GM18498 (cell line): ENCODE data around the gene RASD1.
A peak's percentile ranks its signal among the peaks of the same experiment; 100 is the strongest.

ENCODE experiments used
- ATAC-seq: cut with Tn5 transposase; IDR thresholded peaks from one replicate; pipeline ENCODE4 v1.9.1; 2021; ENCODE audit warnings: mild to moderate bottlenecking, moderate library complexity; ENCODE audit not compliant: unreplicated experiment

RASD1 gene, protein sequence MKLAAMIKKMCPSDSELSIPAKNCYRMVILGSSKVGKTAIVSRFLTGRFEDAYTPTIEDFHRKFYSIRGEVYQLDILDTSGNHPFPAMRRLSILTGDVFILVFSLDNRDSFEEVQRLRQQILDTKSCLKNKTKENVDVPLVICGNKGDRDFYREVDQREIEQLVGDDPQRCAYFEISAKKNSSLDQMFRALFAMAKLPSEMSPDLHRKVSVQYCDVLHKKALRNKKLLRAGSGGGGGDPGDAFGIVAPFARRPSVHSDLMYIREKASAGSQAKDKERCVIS

DNA sequence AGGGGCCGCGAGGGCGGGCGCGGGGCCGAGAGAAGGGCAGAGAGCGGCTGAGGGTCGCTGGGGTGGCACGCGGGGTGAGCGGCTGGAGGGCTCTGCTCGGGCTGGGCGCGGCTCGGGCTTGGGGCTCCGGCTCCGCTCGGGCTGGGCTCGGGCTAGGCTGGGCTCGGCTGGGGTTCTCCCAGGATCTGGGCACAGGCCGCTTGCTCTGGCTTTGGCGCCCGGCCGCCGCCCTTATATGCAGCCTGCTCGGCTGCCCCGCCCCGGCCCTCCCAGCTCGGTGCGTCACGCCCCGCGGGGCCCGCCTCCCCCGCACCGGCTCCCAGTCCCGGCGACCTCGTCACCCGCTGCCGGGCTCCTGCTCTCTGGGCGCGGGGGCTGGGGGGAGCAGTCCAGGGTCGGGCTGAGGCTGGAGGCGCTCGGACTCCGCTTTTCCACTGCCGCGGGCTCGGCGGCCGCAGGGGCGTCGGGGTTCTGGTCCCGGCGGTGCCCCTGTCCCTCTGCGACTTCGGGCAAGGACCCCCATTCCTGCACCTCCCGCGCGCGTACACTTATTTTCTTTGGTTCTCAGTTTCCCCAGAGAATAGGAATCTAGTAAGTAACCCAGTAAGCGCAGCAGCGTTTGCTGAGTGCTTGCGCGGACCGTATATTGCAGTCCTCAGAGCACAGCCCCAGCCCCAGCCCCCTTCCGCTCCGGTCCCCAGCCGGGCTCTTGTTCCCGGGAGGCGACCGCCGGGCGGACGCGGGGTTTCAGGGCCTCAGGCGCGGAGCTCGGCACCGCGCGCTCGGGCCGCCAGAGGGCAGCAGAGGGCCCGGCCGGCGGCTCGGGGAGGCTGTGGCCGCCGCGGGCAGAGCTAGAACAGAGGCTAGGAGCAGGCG lies at the start of gene RASD1:
Gene RASD1, minus strand, starts transcription at position 207 of the 876 bp plus-strand sequence. CDS start 214 bp downstream, outside the sequence.
- peak; percentile 70 for ATAC-seq

DNA sequence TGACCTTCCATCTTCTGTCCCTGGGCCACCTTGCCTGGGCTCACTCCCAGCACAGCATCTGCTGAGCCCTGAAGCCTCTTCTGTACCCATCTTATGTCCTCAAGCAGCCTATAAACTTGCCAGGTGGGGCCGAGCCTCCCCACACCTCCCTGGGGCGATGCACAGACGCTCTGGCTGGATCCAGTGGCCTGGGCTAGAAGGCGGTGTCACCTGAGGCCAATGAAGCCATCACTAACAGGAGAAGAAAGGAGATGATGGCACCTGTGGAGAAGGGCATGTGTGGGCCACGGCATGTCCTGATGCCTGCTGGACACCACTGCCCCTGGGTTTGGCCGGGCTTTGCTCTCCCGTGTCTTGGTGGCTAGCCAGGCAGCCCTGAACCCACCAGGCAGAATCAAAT lies 49.8 kb upstream of the RASD1 start:
- no peak for ATAC-seq

DNA sequence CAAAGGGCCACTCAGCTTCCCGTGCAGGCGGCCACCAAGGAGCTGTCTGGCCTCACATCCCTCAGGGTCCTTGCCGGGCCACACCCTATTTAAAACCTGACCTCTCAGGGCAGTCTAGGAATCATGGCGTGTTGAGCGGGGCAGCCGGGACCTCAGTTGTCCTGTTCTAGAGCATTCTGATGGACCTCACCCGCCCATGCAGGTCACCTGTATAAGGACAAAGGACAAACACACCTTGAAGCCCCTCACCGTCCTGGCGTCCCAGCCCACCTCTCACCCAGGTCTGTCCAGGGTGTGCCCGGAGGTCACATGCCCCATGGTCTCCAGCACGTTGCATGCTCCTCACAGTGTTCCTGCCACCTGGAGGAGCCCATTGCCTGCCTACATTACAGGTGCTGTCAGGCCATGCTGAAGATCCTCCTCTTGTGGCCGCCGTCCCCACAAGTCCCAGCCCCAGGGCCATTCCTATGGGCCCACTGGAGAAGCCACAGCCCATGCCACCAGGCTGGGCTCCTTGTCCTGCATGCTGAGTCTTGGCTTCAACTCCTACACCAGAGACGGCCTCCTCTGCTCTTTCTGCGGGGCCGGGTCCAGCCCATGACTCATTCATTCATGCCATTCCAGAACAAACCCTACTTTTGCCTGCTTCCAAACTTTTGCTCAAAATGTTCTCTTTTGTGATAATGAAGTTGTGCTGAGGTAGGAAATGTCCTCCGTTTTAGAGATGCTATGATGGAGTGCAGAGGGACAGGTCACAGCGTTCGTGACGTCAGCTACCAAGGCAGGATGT lies 49.0 kb upstream of the RASD1 start:
- no peak for ATAC-seq

DNA sequence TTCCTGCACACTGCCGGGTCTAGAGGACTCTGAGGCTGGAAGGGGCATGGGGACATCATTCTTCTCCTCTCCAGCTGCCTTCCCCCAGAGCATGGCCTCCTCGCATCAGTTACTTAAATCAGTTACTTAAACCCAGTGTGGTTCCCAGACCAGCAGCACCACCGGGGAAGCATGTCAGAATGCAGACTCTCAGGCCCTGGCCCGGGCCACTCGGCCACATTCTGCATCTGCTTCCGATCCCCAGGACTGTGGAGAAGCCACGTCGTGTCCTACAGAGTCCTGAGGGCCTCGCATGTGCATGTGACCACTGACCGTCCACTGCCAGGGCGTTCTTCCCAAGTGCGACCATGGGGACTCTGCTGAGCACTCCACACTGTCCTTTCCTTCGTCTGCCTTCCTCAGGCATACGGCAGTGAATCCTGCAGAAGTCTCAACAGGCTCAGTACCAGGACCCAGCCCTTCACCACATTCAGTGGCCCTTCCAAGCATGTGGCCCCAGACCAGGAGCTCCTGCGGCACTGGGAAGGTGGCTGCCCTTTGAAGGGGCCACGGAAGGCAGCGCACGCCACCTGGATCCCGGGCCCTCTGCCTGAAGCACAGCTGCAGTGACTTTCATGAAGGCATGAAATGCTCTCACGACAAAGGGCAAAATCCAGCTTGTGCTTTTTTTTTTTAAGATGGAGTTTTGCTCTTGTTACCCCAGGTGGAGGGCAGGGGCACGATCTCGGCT lies 46.9 kb upstream of the RASD1 start:
- no peak for ATAC-seq

DNA sequence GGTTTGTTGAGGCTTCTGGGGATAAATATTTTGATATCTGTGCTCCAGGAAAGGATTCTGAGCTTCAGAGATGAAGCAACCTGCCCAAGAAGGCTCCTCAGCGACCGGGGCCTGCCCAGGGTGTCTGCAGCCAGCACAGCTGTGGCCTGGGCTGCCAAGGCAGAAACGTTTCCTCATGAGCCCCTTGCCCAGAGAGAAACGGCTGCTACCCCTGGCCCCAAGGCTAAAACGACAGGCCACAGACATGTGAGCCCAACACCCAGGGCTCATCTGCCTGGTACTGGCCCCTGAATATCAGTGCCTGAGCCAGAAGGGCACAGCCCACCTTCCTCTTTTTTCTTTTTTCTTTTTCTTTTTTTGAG lies 45.4 kb upstream of the RASD1 start:
- ATAC-seq = no peak

DNA sequence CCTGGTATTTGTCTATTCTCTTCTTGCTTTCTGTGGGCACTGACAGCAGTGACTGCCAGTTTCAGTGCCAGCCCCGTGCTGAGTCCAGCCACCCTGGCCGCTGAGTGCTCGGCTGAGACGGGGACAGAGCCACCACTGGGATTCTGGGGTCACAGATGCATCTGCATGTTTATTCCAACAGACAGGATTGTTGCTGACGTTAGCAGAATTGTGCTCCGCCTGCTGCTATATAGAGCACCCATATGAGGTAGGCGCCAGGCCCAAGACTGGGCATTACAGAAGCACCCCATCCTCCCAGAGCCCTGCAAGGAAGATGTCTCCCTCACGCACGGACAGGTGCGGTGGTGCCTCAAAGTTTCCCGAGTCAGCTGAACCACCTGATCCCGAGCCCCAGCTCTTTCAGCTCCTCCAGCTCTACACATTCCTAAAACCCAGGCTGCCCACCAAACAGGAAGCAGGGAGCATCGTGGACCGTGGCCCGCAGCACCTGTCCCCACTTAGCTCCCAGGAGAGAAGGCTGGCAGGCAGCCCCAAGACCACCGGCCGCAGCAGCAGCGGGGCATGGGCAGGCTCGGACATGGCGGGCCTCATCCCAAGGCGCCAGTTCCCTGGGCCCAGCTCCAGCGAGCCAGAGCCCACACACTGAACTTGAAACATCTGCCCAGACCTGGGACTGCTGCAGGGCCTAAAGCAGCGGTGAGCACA lies 44.9 kb upstream of the RASD1 start:
- ATAC-seq = no peak

DNA sequence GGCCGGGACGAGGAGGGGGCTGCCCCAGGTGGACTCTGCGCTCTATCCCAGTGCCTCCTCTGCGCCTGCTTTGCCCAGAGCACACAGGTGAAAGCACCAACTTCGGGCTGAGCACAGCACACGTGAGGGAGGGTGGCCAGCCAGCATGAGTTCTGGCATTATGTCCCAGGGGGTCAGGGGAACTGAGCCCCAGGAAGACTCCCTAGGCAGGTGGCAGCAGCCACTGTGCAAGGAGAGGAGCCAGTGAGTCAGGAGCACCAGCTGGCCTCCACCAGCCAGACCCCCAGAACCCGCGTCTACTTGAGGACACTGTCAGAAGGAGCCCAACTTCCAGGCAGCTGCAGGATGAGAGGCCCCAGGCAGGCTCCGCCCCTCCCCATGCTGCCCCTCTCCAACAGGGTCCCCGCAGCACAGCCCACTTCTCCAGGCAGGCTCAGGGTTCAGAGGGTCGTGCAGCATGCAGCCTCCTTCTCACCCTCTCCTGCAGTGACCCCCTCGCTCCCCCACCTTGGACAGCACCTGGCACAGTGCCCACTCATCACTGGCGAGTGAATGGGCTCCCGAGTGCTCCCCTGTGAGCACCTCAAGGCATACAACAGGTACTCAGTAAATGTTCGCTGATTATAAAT lies 44.2 kb upstream of the RASD1 start:
- ATAC-seq = no peak

DNA sequence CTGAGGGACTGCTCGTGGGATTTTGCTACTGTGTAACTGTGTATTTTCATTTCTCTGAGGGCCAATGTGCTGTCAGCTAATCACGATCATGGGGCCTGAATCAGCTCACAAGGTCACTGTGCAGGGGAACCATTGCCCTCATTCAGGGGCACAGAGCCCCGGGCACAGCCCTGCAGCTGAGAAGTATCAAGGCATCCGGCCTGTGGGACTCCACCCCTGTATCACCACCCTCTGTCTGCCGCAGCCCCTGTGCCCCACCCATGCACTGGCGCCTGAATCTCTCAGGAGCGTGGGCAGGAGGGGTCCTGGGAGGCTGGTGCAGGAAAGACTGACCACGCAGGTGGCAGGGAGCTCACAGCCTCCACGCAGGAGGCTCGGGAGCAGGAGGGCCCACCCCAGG lies 43.4 kb upstream of the RASD1 start:
- ATAC-seq = no peak

DNA sequence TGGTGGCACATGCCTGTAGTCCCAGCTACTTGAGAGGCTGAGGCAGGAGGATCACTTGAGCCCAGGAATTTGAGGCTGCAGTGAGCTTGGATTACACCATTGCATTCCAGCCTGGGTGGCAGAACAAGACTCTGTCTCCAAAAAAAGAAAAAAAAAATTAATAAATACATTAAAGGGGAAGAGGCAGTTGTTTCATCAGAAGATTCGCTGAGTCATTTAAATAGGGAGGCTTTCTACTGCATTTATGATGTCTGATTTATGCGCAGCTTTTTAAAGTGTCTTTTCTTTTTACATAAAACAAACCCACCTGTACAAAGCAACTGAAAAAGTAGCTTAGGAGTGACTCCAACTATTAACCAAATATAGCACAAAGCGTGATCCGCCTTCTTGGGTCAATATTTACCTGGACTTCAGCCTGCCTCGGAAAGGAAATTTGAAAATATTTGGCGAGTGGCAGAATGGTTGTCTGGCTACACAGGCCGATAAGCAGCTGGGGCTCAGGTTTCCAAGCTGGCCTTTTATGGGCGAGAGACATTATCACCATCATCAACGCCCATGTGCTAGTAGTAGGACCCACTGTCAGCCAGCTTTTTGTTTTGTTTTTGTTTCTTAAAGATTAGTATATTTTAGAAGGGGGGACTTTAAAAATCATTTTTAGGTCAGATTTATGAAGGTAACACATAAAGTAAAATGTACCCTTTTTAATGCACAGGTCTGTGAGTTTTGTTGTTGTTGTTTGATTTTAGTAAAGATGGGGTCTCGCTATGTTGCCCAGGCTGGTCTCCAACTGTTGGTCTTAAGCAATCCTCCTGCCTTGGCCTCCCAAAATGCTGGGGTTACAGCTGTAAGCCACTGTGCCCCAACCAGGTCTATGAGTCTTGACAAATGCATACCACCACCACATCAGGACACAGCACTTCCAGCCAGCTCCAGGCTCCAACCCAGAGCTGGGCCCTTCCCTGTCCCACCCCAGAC lies 42.5 kb upstream of the RASD1 start:
- ATAC-seq = no peak

DNA sequence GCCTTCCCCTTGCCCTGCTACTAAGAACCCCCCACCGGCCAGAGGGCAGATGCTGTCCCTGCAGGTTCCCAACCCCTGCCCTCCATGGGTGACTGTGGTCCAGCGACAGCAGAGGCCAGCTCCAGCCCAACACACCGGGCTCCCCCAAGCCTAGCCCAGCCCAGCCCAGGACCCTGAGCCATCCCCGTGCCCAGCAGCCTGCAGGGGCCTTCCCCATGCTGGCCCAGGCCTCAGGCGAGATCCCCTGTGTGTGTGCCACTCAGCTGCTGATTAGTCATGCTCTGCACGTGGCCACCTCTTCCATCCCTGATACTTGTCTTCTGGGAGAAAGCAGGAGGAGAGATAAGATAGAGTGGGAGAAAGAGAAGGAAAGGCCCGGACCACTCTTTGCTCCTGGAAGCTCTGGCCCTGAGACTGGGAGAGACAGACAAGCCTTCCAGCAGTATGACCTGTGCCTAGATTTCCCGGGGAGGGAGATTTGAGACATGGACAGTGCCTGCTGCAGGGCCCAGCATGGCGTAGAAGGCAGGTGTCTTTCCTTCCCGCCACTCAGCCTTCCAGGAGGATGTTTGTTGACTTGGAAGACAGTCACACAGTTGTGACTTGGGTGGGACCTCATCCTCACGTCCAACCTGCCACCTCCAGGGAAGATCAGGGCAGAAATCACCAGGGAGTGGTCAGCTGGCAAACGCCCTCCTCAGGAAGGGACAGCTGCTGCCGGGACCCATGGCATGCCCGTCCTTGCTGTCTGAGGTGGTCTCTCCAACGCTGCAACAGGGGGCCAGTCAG lies 41.3 kb upstream of the RASD1 start:
- no peak for ATAC-seq

DNA sequence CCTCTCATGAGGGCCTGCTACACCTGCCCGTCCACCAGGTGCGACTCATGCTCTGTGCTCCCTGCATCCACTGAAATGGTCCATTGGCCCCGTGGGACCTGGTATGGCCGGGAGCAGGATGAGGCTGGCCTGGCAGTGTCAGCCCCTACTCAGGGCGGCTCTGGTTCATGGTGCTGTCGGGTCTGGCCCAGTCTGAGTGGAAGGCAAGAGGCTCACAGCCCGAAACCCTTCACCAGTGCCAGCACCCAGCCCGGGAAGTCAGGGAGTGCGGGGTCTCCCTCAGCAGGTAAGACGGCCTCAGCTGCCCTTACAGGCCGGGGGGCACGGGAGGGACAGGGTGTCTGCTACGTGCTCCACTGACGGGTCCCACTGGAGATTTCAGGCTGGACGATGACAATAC lies 40.5 kb upstream of the RASD1 start:
- ATAC-seq = no peak

DNA sequence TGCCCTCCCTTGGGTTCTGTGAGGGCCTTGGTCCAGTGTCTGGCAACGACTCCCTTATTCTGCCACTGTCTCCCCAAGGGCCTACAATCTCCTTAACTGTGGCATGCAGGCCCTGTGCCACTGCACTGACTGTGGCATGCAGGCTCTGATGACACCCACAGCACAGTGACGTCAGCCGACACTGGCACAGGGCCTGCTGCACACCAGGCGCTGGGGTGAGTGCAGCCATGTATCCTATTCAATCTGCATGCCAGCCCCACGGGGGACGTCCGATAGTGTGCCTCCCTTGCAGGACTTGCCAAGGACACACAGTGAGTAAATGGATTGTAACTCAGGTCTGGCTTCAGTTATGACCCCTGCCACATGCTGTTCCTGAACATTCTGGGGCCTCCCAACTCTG lies 39.8 kb upstream of the RASD1 start:
- ATAC-seq = no peak

DNA sequence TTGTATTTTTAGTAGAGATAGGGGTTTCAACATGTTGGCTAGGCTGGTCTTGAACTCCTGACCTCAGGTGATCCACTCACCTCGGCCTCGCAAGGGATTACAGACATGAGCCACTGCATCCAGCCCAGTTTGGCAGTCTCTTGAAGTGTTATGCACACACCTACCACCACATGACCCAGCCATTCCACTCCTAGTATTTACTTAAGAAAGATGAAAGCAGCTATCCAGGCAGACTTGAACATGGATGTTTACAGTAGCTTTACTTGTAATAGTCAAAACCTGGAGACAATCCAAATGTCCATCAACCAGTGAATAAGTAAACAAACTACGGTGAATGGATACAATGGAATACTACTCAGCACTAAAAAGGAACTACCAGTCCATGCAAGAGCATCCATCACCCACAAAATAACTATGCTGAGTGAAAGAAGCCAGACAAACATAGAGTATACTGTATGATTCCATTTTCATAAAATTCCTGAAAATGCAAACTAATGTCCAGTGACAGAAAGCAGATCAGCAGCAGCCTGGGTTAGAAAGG lies 37.8 kb upstream of the RASD1 start:
- no peak for ATAC-seq

DNA sequence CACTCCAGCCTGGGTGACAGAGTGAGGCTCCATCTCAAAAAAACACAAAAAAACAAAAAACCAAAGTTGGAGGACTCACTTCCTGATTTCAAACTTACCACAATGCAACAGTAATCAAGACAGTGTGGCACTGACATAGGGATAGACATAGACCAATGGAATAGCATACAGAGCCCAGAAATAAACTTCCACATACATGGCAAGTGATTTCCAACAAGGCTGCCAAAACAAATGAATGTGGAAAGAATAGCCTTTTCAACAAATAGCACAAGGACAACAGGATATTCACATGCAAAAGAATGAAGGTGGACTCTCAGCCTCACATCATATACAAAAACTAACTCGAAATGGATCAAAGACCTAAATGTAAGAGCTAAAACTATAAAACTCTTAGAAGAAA lies 36.8 kb upstream of the RASD1 start:
- no peak for ATAC-seq

DNA sequence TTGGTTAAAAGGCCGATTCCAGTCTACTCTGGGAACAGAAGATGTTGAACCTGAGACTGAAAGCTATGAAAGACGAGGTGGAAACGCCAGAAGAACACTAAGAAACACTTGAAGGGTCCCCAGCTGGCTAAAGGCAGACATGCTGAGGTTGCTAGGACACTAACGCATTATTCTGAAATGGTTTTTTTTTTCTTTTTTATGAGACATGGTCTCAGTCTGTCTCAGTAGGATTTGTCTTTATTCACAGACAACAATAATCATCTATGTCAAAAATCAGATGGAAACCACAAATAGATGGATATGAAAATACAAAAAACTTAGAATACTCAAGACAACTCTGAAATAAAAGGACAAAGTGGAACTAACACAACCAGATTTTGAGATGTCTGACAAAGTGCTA lies 35.0 kb upstream of the RASD1 start:
- no peak for ATAC-seq

DNA sequence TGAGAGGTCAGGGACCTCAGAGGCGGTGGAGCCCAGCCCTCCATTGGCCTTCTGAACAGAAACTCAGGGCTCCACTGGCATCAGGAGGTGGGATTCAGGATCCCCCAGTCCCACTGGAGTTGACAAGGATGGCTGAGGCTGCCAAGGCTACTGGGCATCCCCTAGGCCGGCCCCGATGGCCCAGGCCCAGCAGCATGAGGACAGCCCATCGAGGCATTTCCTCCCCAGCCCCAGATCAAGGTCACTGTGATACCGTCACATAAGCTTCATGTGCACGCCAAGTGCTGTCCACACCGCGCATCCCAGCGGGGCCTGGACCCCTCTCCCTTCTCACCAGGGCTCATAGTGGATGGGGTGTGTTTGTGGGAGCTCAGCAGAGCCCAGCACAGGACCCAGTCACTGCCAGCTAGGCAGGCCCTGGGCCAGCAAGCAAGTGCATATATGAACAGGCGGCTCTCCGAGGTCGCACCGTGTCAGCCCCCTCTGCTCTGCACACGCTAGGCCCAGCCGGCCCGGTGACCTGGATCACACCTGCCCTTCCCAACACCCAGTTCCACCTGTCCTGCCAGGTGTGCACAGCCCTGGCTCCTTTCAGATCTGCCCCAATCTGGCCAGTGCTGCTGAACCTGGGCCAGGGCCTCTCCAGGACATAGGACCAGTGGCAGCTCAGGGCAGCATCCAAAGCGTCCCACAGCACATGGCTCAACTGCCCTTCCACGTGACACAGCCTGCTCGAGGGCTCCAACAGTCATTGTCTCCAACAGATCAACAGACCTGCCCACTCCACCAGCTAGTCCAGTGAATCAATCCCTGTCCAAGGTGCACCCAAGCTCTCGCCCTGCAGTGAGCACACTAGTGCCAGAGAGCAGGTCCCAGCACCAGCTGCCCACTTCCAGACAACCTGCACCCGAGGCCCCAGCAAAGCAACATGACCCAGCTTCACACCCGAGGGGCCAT lies 32.8 kb upstream of the RASD1 start:
- ATAC-seq = no peak
